Neuronal stem cell (in vitro differentiated cells): ENCODE results near the gene ROBO4.

Experiments used
- DNase-seq: peaks from one replicate; pipeline ENCODE4 v3.0.0-alpha.2; 2013; ENCODE audit warnings: low spot score
- H2AFZ ChIP-seq: one replicate; pipeline ENCODE4 v1.6.1; 2013; ENCODE audit warnings: mild to moderate bottlenecking, low read length, inconsistent platforms
- H2AK5ac ChIP-seq: 2 replicates; pipeline ENCODE4 v1.6.1; 2013; ENCODE audit warnings: low read depth, mild to moderate bottlenecking, inconsistent platforms, low read length, moderate library complexity, mixed read lengths
- H2BK120ac ChIP-seq: 2 replicates; pipeline ENCODE4 v1.6.1; 2013; ENCODE audit warnings: low read depth, mild to moderate bottlenecking, inconsistent platforms, low read length, moderate library complexity, mixed read lengths
- H2BK12ac ChIP-seq: one replicate; pipeline ENCODE4 v1.6.1; 2013; ENCODE audit warnings: low read length, inconsistent platforms
- H2BK15ac ChIP-seq: 2 replicates; pipeline ENCODE4 v1.6.1; 2013; ENCODE audit warnings: mild to moderate bottlenecking, low read length, inconsistent platforms, mixed read lengths
- H2BK5ac ChIP-seq: one replicate; pipeline ENCODE4 v1.6.1; 2013; ENCODE audit warnings: inconsistent platforms, mild to moderate bottlenecking, low read length, moderate library complexity
- H3K14ac ChIP-seq: one replicate; pipeline ENCODE4 v1.6.1; 2013; ENCODE audit warnings: low read length, inconsistent platforms
- H3K18ac ChIP-seq: 2 replicates; pipeline ENCODE4 v1.6.1; 2013; ENCODE audit warnings: low read length, inconsistent platforms
- H3K23ac ChIP-seq: 2 replicates; pipeline ENCODE4 v1.6.1; 2013; ENCODE audit warnings: low read depth, mild to moderate bottlenecking, mixed read lengths, low read length, inconsistent platforms; ENCODE audit not compliant: poor library complexity
- H3K27ac ChIP-seq: replicated peaks from 3 replicates; pipeline ENCODE4 v1.5.1; 2013; ENCODE audit warnings: low read length, inconsistent platforms
- H3K27me3 ChIP-seq, 3 experiments: 2 replicates each; pipeline ENCODE4 v1.6.1; 2013; ENCODE audit warnings: low read length in 3 of 3, mild to moderate bottlenecking in 2 of 3, inconsistent platforms in 1 of 3, low read depth in 1 of 3, mixed read lengths in 1 of 3, moderate library complexity in 1 of 3; ENCODE audit not compliant: control insufficient read depth in 3 of 3, insufficient read depth in 3 of 3
- H3K36me3 ChIP-seq, 2 donors: replicated peaks in 1 of 2; 2 replicates each; pipeline ENCODE4 v1.6.1; 2013; ENCODE audit warnings: low read length in 2 of 2; ENCODE audit not compliant: control insufficient read depth in 2 of 2, insufficient read depth in 2 of 2
- H3K4ac ChIP-seq: 2 replicates; pipeline ENCODE4 v1.6.1; 2013; ENCODE audit warnings: inconsistent platforms, mild to moderate bottlenecking, low read length, moderate library complexity
- H3K4me1 ChIP-seq, 2 donors: 1 replicate in 1 of 2; 2 replicates in 1 of 2; pipeline ENCODE4 v1.6.1; 2013; ENCODE audit warnings: low read length in 2 of 2, low read depth in 1 of 2; ENCODE audit not compliant: control insufficient read depth in 2 of 2, insufficient read depth in 1 of 2
- H3K4me2 ChIP-seq: one replicate; pipeline ENCODE4 v1.6.1; 2013; ENCODE audit warnings: mild to moderate bottlenecking, low read length, inconsistent platforms; ENCODE audit not compliant: insufficient read depth, poor library complexity, severe bottlenecking
- H3K4me3 ChIP-seq, 2 donors: 2 replicates each; pipeline ENCODE4 v1.5.1; 2013; ENCODE audit warnings: low read length in 2 of 2, mild to moderate bottlenecking in 2 of 2, inconsistent platforms in 1 of 2, moderate library complexity in 1 of 2
- H3K79me1 ChIP-seq: one replicate; pipeline ENCODE4 v1.6.1; 2013; ENCODE audit warnings: low read depth, mild to moderate bottlenecking, inconsistent platforms, low read length, moderate library complexity
- H3K9ac ChIP-seq: one replicate; pipeline ENCODE4 v1.6.1; 2013; ENCODE audit warnings: mild to moderate bottlenecking, low read depth, low read length, inconsistent platforms; ENCODE audit not compliant: poor library complexity
- H3K9me3 ChIP-seq, 2 donors: replicated peaks in 1 of 2; 2 replicates each; pipeline versions ENCODE3 to v1.6.1; 2013; ENCODE audit warnings: low read length in 2 of 2, mild to moderate bottlenecking in 2 of 2, inconsistent platforms in 1 of 2, low read depth in 1 of 2, mixed read lengths in 1 of 2, moderate library complexity in 1 of 2; ENCODE audit not compliant: control insufficient read depth in 2 of 2, insufficient read depth in 1 of 2
- H4K8ac ChIP-seq: one replicate; pipeline ENCODE4 v1.6.1; 2013; ENCODE audit warnings: low read depth, mild to moderate bottlenecking, inconsistent platforms, low read length, moderate library complexity
- H4K91ac ChIP-seq: one replicate; pipeline ENCODE4 v1.6.1; 2013; ENCODE audit warnings: low read length, low read depth, mild to moderate bottlenecking, inconsistent platforms; ENCODE audit not compliant: poor library complexity
- WGBS, 2 donors: extraction: QIAGEN DNeasy Blood & Tissue Kit; methylation state at CpG; one replicate each; pipeline ENCODE4 v1.1.7; 2013; ENCODE audit warnings: missing lambda C conversion rate in 2 of 2, mixed read lengths in 1 of 2; ENCODE audit not compliant: insufficient read length in 2 of 2, insufficient replicate concordance in 1 of 2; ENCODE audit errors: extremely low coverage in 2 of 2; 5-methylcytosine and 5-hydroxymethylcytosine counted together

Gene ROBO4

DNA sequence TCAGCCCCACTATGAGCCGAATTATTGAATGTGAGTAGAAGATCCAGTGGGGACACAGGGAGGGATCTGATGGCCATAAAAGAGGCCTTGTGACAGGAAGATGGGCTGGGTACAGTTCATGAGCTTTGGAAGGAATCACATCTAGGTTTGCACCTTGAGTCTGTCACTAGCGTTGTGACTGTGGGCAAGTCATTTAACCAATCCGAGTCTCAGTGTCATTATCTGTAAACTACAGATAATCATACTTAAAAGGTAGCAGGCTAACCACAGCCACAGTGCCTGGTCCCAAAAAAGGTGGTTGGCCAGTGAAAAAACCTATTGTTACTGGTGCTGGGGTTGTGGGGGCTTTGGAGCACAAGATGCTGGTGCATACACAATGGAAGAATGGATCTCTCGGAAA is 25.2 kb upstream of the ROBO4 start:
- no peak for DNase-seq
- no peak overlapping the region for H2BK12ac ChIP-seq
- no peak overlapping the region for H2AK5ac ChIP-seq
- no peak overlapping the region for H2BK15ac ChIP-seq
- no peaks in the 10 kb centered on the region for H3K79me1 ChIP-seq
- H3K14ac ChIP-seq: no peak overlapping the region
- H3K4me3 ChIP-seq: no peak overlapping the region
- no peak overlapping the region for H3K4ac ChIP-seq
- H3K9me3 ChIP-seq: peaks cover 4 to 16% of the 10 kb centered on the region in 2 donors
- H3K4me2 ChIP-seq: no peak overlapping the region
- no CpG with 5 or more reads among the region's 4 CpGs for WGBS, 2 donors
- H2BK5ac ChIP-seq: no peak overlapping the region
- no peak overlapping the region for H3K27ac ChIP-seq
- H3K18ac ChIP-seq: no peak overlapping the region
- H2AFZ ChIP-seq: no peak overlapping the region
- no peaks in the 10 kb centered on the region for H3K36me3 ChIP-seq
- H2BK120ac ChIP-seq: no peak overlapping the region
- H3K23ac ChIP-seq: no peak overlapping the region
- H3K9ac ChIP-seq: no peak overlapping the region
- no peak overlapping the region for H4K8ac ChIP-seq
- peaks cover 0 to 74% (median 9%) of the 10 kb centered on the region in 3 experiments for H3K27me3 ChIP-seq
- H3K4me1 ChIP-seq: peaks cover 0 to 6% of the 10 kb centered on the region in 2 donors
- H4K91ac ChIP-seq: no peak overlapping the region

- H3K9me3 ChIP-seq: peaks cover 4 to 16% of the 10 kb centered on the region in 2 donors
- H3K4me3 ChIP-seq: peak overlapping the region; percentile 36 to 80
- H4K8ac ChIP-seq: no peak overlapping the region
- H3K4me1 ChIP-seq: peaks cover 0 to 6% of the 10 kb centered on the region in 2 donors
- no CpG with 5 or more reads among the region's 82 CpGs for WGBS, 2 donors
- H3K36me3 ChIP-seq: no peaks in the 10 kb centered on the region
- H3K9ac ChIP-seq: peak overlapping the region; percentile 78
- H3K79me1 ChIP-seq: no peaks in the 10 kb centered on the region
- H3K18ac ChIP-seq: peak overlapping the region; percentile 91
- no peak overlapping the region for H3K23ac ChIP-seq
- no peak overlapping the region for H2BK12ac ChIP-seq
- H2AK5ac ChIP-seq: no peak overlapping the region
- peak overlapping the region; percentile 86 for H3K4me2 ChIP-seq
- peak overlapping the region; percentile 60 for H2BK15ac ChIP-seq
- H3K27ac ChIP-seq: no peak overlapping the region
- no peak overlapping the region for H3K14ac ChIP-seq
- H2AFZ ChIP-seq: peak overlapping the region; percentile 89
- H4K91ac ChIP-seq: no peak overlapping the region
- peak; percentile 52 for DNase-seq
- H2BK5ac ChIP-seq: no peak overlapping the region
- H2BK120ac ChIP-seq: peak overlapping the region; percentile 93
- H3K27me3 ChIP-seq: peaks cover 0 to 79% (median 9%) of the 10 kb centered on the region in 3 experiments
- H3K4ac ChIP-seq: no peak overlapping the region
These were observed 23.4 kb upstream of the ROBO4 start for GRCh38 chr11:124920870-124921609.

DNA sequence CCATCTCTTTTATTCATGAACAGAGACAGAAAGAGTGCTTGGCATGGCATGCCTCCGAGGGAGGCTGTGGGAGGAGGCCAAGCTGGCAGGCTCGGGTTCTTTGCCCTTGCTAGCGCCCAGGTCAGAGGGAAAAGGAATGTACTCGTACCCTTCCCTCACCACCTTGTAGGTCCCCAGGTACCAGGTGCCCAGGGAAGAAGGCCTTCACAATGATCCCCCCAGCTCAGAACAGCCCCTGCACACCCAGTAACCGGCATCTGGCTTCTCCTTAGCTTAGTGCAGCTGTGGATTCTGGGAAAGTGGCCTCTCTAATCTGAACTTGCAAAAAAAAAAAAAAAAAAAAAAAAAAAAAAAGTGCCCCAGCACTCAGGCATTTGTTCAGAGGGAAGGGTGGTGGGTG is 22.7 kb upstream of the ROBO4 start:
- Histone ChIP-seq H3K9me3 (peaks cover 4 to 16% of the 10 kb centered on the region in 2 donors), H3K79me1 (no peaks in the 10 kb centered on the region), H3K14ac (no peak overlapping the region), H3K4me3 (peak overlapping the region in 1 of 2 donors; percentile 36), H3K4ac (no peak overlapping the region), H2BK5ac (no peak overlapping the region), H3K36me3 (no peaks in the 10 kb centered on the region), H2BK120ac (peak overlapping the region; percentile 93), H3K27me3 (peaks cover 0 to 77% (median 9%) of the 10 kb centered on the region in 3 experiments), H3K27ac (no peak overlapping the region), H2BK12ac (no peak overlapping the region), H3K18ac (peak overlapping the region; percentile 56), H3K9ac (no peak overlapping the region), H2AFZ (peak overlapping the region; percentile 89), H2AK5ac (no peak overlapping the region), H3K23ac (no peak overlapping the region), H3K4me1 (peaks cover 0 to 6% of the 10 kb centered on the region in 2 donors), H4K8ac (no peak overlapping the region), H3K4me2 (peak overlapping the region; percentile 86), H4K91ac (no peak overlapping the region), H2BK15ac (no peak overlapping the region)
- no CpG with 5 or more reads among the region's 5 CpGs for WGBS, 2 donors
- no peak for DNase-seq

DNA sequence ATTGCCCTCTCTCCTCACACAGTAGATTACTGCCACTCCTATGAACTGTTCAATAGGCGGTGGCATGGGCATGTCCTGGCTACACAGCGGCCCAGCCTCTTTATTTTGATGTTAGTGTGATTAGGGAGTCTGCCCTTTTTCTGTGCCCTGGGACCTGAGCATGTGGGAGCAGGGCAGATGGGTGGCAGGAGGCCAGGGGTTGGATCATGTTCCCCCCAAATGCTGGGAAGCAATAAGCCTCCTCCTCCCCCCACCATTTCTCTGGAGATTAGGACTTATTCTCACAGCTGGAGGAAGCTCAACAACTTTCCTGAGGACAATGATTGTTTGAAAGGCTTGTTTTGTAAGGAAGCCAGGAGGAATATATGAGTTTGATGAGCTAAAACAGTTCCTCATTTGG is 22.2 kb upstream of the ROBO4 start:
- Histone ChIP-seq H3K27ac (no peak overlapping the region), H3K27me3 (peaks cover 0 to 73% (median 9%) of the 10 kb centered on the region in 3 experiments), H2BK15ac (no peak overlapping the region), H2BK5ac (no peak overlapping the region), H3K4me2 (no peak overlapping the region), H4K8ac (no peak overlapping the region), H4K91ac (no peak overlapping the region), H3K4ac (no peak overlapping the region), H3K9me3 (peaks cover 4 to 16% of the 10 kb centered on the region in 2 donors), H3K9ac (no peak overlapping the region), H3K18ac (no peak overlapping the region), H3K36me3 (no peaks in the 10 kb centered on the region), H3K23ac (no peak overlapping the region), H3K4me1 (peaks cover 0 to 6% of the 10 kb centered on the region in 2 donors), H3K79me1 (no peaks in the 10 kb centered on the region), H2BK12ac (no peak overlapping the region), H2AFZ (no peak overlapping the region), H3K4me3 (no peak overlapping the region), H3K14ac (no peak overlapping the region), H2BK120ac (no peak overlapping the region), H2AK5ac (no peak overlapping the region)
- DNase-seq: no peak
- WGBS, 2 donors: no CpG with 5 or more reads among the region's 2 CpGs
